ENCODE data around the gene HTT.

DNA sequence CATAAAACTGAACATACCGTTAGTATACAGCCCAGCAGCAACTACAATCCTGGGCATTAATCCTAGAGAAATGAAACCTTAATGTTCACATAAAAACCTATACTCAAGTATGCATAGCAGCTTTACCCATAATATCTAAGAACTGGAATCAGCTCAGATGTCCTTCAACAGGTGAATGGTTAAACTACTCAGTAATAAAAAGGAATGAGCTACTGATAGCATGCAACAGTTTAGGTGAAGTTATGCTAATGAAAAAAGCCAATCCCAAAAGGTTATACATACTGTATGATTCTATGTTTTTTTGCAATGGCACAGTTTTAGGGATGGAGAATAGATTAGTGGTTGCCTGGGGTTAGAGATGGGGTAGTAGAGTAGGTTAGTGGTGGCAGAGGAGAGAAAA lies 9.3 kb downstream of the HTT start:
- TF ChIP-seq, protein P1, sequence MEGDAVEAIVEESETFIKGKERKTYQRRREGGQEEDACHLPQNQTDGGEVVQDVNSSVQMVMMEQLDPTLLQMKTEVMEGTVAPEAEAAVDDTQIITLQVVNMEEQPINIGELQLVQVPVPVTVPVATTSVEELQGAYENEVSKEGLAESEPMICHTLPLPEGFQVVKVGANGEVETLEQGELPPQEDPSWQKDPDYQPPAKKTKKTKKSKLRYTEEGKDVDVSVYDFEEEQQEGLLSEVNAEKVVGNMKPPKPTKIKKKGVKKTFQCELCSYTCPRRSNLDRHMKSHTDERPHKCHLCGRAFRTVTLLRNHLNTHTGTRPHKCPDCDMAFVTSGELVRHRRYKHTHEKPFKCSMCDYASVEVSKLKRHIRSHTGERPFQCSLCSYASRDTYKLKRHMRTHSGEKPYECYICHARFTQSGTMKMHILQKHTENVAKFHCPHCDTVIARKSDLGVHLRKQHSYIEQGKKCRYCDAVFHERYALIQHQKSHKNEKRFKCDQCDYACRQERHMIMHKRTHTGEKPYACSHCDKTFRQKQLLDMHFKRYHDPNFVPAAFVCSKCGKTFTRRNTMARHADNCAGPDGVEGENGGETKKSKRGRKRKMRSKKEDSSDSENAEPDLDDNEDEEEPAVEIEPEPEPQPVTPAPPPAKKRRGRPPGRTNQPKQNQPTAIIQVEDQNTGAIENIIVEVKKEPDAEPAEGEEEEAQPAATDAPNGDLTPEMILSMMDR (IDR thresholded peaks at IDR 0.05) = no peak
- no peak for TF ChIP-seq POLR2A (IDR thresholded peaks at IDR 0.05)
